A549 (cell line): ENCODE measurements around the gene CREM.

ENCODE experiments used
- BHLHE40 ChIP-seq: IDR thresholded peaks from 2 replicates; pipeline ENCODE4 v1.6.1; 2012; ENCODE audit warnings: low read depth, low read length, inconsistent platforms
- HDAC2 ChIP-seq: fragments of 200-600 bp; sonication (generic); IDR thresholded peaks from 2 replicates; pipeline ENCODE4 v1.6.1; 2016
- RAD21 ChIP-seq, 2 experiments: fragments of >200 bp in 1 of 2; sonication (Bioruptor Twin) in 1 of 2; formaldehyde crosslinking in 1 of 2; IDR thresholded peaks in 1 of 2; conservative IDR thresholded peaks in 1 of 2; 2 replicates in 1 of 2; 3 replicates in 1 of 2; pipeline ENCODE4 v1.6.1; 2012 to 2018; ENCODE audit warnings: inconsistent platforms in 1 of 2
- RCOR1 ChIP-seq: fragments of 150-350 bp; IDR thresholded peaks from 2 replicates; pipeline ENCODE4 v1.6.1; 2014; ENCODE audit warnings: antibody characterized with exemption, low read length, low read depth
- RNF2 ChIP-seq: fragments of 200-600 bp; sonication (generic); IDR thresholded peaks from 2 replicates; pipeline ENCODE4 v1.6.1; 2016; ENCODE audit warnings: low read depth, mild to moderate bottlenecking, antibody characterized with exemption, moderate library complexity, borderline replicate concordance
- TF ChIP-seq, protein P1 (sequence below): fragments of >200 bp; sonication (Bioruptor Twin); formaldehyde crosslinking; IDR thresholded peaks from 3 replicates; pipeline ENCODE4 v1.5.1; 2016
- TF ChIP-seq, protein P2 (sequence below): fragments of >200 bp; sonication (Bioruptor Twin); formaldehyde crosslinking; IDR thresholded peaks from 2 replicates; pipeline ENCODE4 v1.6.1; 2016

DNA sequence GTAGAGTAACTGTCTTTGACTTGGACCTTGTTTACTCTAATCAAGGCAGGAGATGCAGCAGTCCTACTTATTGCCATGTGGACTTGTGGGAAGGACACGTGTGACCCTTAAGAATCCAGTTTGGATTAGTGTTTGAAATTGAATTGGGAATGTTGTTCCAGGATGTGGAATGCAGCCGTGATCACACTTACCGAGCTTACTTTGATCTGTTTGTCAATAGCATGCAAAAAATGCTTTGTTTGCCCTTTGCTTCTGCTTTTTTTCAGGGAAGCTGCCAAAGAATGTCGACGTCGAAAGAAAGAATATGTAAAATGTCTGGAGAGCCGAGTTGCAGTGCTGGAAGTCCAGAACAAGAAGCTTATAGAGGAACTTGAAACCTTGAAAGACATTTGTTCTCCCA is 84.7 kb downstream of the CREM start:
- TF ChIP-seq, protein P1, sequence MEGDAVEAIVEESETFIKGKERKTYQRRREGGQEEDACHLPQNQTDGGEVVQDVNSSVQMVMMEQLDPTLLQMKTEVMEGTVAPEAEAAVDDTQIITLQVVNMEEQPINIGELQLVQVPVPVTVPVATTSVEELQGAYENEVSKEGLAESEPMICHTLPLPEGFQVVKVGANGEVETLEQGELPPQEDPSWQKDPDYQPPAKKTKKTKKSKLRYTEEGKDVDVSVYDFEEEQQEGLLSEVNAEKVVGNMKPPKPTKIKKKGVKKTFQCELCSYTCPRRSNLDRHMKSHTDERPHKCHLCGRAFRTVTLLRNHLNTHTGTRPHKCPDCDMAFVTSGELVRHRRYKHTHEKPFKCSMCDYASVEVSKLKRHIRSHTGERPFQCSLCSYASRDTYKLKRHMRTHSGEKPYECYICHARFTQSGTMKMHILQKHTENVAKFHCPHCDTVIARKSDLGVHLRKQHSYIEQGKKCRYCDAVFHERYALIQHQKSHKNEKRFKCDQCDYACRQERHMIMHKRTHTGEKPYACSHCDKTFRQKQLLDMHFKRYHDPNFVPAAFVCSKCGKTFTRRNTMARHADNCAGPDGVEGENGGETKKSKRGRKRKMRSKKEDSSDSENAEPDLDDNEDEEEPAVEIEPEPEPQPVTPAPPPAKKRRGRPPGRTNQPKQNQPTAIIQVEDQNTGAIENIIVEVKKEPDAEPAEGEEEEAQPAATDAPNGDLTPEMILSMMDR, result no peak
- TF ChIP-seq RAD21 (conservative IDR thresholded peaks at IDR 0.05 in 1 of 2, IDR thresholded peaks at IDR 0.05 in 1 of 2), result no peak
- TF ChIP-seq RNF2, result no peak
- TF ChIP-seq HDAC2, result no peak
- TF ChIP-seq RCOR1, result no peak
- TF ChIP-seq BHLHE40, result no peak
- TF ChIP-seq, protein P2, sequence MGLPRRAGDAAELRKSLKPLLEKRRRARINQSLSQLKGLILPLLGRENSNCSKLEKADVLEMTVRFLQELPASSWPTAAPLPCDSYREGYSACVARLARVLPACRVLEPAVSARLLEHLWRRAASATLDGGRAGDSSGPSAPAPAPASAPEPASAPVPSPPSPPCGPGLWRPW, result no peak
